HEK293 (cell line): ENCODE results near the gene TOPORS.
"Not testable (repeated sequence)": the region's sequence is repeated elsewhere in the genome, so short reads cannot be mapped to it uniquely, and the experiment has no call there.

ENCODE experiments used
- CTCF ChIA-PET: fragments of 350-600 bp; formaldehyde crosslinking; extraction: SDS; loops from one replicate; lab custom pipeline; 2021; ENCODE audit warnings: antibody characterized with exemption; lab: Yijun Ruan, JAX
- POLR2A ChIA-PET: fragments of 300-600 bp; formaldehyde crosslinking; extraction: SDS; loops from one replicate; lab custom pipeline; 2020; ENCODE audit warnings: antibody characterized with exemption, inconsistent platforms; lab: Yijun Ruan, JAX
- H3K27ac ChIP-seq: fragments of 200-500 bp; sonication (Bioruptor generic); 2 replicates; pipeline ENCODE4 v1.5.1; 2014; ENCODE audit warnings: low read depth, low read length, control low read depth, inconsistent platforms; ENCODE audit errors: extremely low read depth
- H3K36me3 ChIP-seq, 2 experiments: fragments of 200-500 bp in 1 of 2; sonication (Bioruptor generic) in 1 of 2; 1 replicate in 1 of 2; 2 replicates in 1 of 2; pipeline ENCODE4 v1.5.1; 2014 to 2017; ENCODE audit warnings: inconsistent platforms in 2 of 2, low read length in 2 of 2; ENCODE audit not compliant: control insufficient read depth in 2 of 2, insufficient read depth in 1 of 2
- H3K4me1 ChIP-seq: fragments of 200-500 bp; sonication (Bioruptor generic); 2 replicates; pipeline ENCODE4 v1.5.1; 2014; ENCODE audit warnings: mild to moderate bottlenecking, low read length, inconsistent platforms; ENCODE audit not compliant: control insufficient read depth, insufficient read depth
- H3K4me3 ChIP-seq: 2 replicates; pipeline ENCODE4 v1.5.1; 2011; ENCODE audit warnings: low read depth, mild to moderate bottlenecking, control low read depth, low read length, moderate library complexity
- H3K9me3 ChIP-seq: fragments of 200-500 bp; sonication (Bioruptor generic); 2 replicates; pipeline ENCODE4 v1.5.1; 2014; ENCODE audit warnings: low read depth, low read length, inconsistent platforms; ENCODE audit not compliant: control insufficient read depth, insufficient read depth
- BCL6B ChIP-seq: fragments of 450-650 bp; formaldehyde crosslinking; IDR thresholded peaks from 2 replicates; pipeline ENCODE4 v1.5.1; 2017; ENCODE audit warnings: missing biosample characterization, missing genetic modification characterization
- GLIS1 ChIP-seq: fragments of 450-650 bp; formaldehyde crosslinking; IDR thresholded peaks from 2 replicates; pipeline ENCODE4 v1.5.1; 2016; ENCODE audit warnings: missing biosample characterization, missing genetic modification characterization
- MEIS1 ChIP-seq: sonication (generic); formaldehyde crosslinking; IDR thresholded peaks from 2 replicates; pipeline ENCODE4 v1.8.1; 2022; ENCODE audit warnings: missing genetic modification reagents, mild to moderate bottlenecking, borderline replicate concordance
- MYNN ChIP-seq: fragments of 450-650 bp; formaldehyde crosslinking; IDR thresholded peaks from 2 replicates; pipeline ENCODE4 v1.5.1; 2016; ENCODE audit warnings: missing biosample characterization, missing genetic modification characterization, borderline replicate concordance
- OSR2 ChIP-seq: fragments of 450-650 bp; formaldehyde crosslinking; IDR thresholded peaks from 2 replicates; pipeline ENCODE4 v1.5.1; 2016; ENCODE audit warnings: missing biosample characterization, missing genetic modification characterization
- OVOL3 ChIP-seq: fragments of 450-650 bp; formaldehyde crosslinking; IDR thresholded peaks from 2 replicates; pipeline ENCODE4 v1.5.1; 2016; ENCODE audit warnings: missing biosample characterization, missing genetic modification characterization
- SP3 ChIP-seq: fragments of 450-650 bp; formaldehyde crosslinking; IDR thresholded peaks from 2 replicates; pipeline ENCODE4 v1.5.1; 2016; ENCODE audit warnings: missing biosample characterization, missing genetic modification characterization
- YY2 ChIP-seq: fragments of 450-650 bp; formaldehyde crosslinking; IDR thresholded peaks from 2 replicates; pipeline ENCODE4 v1.5.1; 2016; ENCODE audit warnings: missing biosample characterization, missing genetic modification characterization
- ZBTB11 ChIP-seq: fragments of 450-650 bp; formaldehyde crosslinking; conservative IDR thresholded peaks from 2 replicates; pipeline ENCODE4 v1.5.1; 2016; ENCODE audit warnings: low read depth, missing biosample characterization, missing genetic modification characterization
- ZBTB21 ChIP-seq: fragments of 450-650 bp; formaldehyde crosslinking; IDR thresholded peaks from 2 replicates; pipeline ENCODE4 v1.5.1; 2017; ENCODE audit warnings: missing biosample characterization, missing genetic modification characterization
- ZBTB44 ChIP-seq: fragments of 450-650 bp; IDR thresholded peaks from 2 replicates; pipeline ENCODE4 v1.5.1; 2018; ENCODE audit warnings: missing biosample characterization, mild to moderate bottlenecking, missing genetic modification characterization
- ZBTB48 ChIP-seq: fragments of 450-650 bp; formaldehyde crosslinking; IDR thresholded peaks from 2 replicates; pipeline ENCODE4 v1.5.1; 2016; ENCODE audit warnings: missing biosample characterization, missing genetic modification characterization
- ZEB2 ChIP-seq: fragments of 450-650 bp; formaldehyde crosslinking; IDR thresholded peaks from 2 replicates; pipeline ENCODE4 v1.5.1; 2016; ENCODE audit warnings: missing biosample characterization, missing genetic modification characterization
- ZNF114 ChIP-seq: fragments of 450-650 bp; formaldehyde crosslinking; IDR thresholded peaks from 2 replicates; pipeline ENCODE4 v1.5.0; 2017; ENCODE audit warnings: missing biosample characterization, missing genetic modification characterization
- ZNF121 ChIP-seq: fragments of 450-650 bp; formaldehyde crosslinking; IDR thresholded peaks from 2 replicates; pipeline ENCODE4 v1.5.1; 2016; ENCODE audit warnings: missing biosample characterization, missing genetic modification characterization
- ZNF157 ChIP-seq: fragments of 450-650 bp; formaldehyde crosslinking; IDR thresholded peaks from 2 replicates; pipeline ENCODE4 v1.5.1; 2016; ENCODE audit warnings: missing biosample characterization, missing genetic modification characterization
- ZNF335 ChIP-seq: fragments of 450-650 bp; formaldehyde crosslinking; conservative IDR thresholded peaks from 2 replicates; pipeline ENCODE4 v1.5.1; 2016; ENCODE audit warnings: missing biosample characterization, missing genetic modification characterization
- ZNF366 ChIP-seq: fragments of 450-650 bp; formaldehyde crosslinking; conservative IDR thresholded peaks from 2 replicates; pipeline ENCODE4 v1.5.1; 2016; ENCODE audit warnings: missing biosample characterization, missing genetic modification characterization
- ZNF624 ChIP-seq: fragments of 450-650 bp; formaldehyde crosslinking; IDR thresholded peaks from 2 replicates; pipeline ENCODE4 v1.5.1; 2017; ENCODE audit warnings: missing biosample characterization, missing genetic modification characterization
- ZNF76 ChIP-seq: fragments of 450-650 bp; formaldehyde crosslinking; IDR thresholded peaks from 2 replicates; pipeline ENCODE4; 2016; ENCODE audit warnings: low read depth, missing biosample characterization, missing genetic modification characterization, borderline replicate concordance
- ZNF777 ChIP-seq: fragments of 450-650 bp; formaldehyde crosslinking; IDR thresholded peaks from 2 replicates; pipeline ENCODE4 v1.5.1; 2017; ENCODE audit warnings: missing biosample characterization, missing genetic modification characterization, borderline replicate concordance
- ZNF843 ChIP-seq: fragments of 450-650 bp; formaldehyde crosslinking; IDR thresholded peaks from 2 replicates; pipeline ENCODE4 v1.5.1; 2016; ENCODE audit warnings: missing biosample characterization, missing genetic modification characterization
- ZSCAN18 ChIP-seq: fragments of 450-650 bp; formaldehyde crosslinking; IDR thresholded peaks from 2 replicates; pipeline ENCODE4 v1.5.1; 2016; ENCODE audit warnings: missing biosample characterization, missing genetic modification characterization
- ZSCAN30 ChIP-seq: fragments of 450-650 bp; IDR thresholded peaks from 2 replicates; pipeline ENCODE4 v1.5.1; 2018; ENCODE audit warnings: missing biosample characterization, mild to moderate bottlenecking, missing genetic modification characterization, moderate library complexity

The TOPORS gene

GRCh38 chr9:32550562-32551275 is 1.7 kb downstream of the TOPORS start (continued):
- TF ChIP-seq SP3 (tag by site-specific recombination), result peak; percentile 84
- TF ChIP-seq BCL6B (tag by site-specific recombination), result no peak
- TF ChIP-seq ZNF843 (tag by site-specific recombination), result no peak
- no peak for TF ChIP-seq ZBTB11 (tag by site-specific recombination)
- TF ChIP-seq ZEB2 (tag by site-specific recombination), result 0 out of 2 replicates have a peak, but pooled peaks have one; percentile 36
- TF ChIP-seq ZBTB21 (tag by site-specific recombination), result peak; percentile 83
- TF ChIP-seq ZNF114 (tag by site-specific recombination), result no peak
- TF ChIP-seq OVOL3, result no peak
- TF ChIP-seq ZNF777 (tag by site-specific recombination), result no peak
- TF ChIP-seq ZNF76, result peak; percentile 50; the same call in 1 of the 2 replicates
- no peak for TF ChIP-seq OSR2 (tag by site-specific recombination)
- TF ChIP-seq ZNF366 (tag by site-specific recombination), result no peak
- peak; percentile 100 for TF ChIP-seq ZNF121 (tag by site-specific recombination)

- Histone ChIP-seq H3K4me1 (0 out of 2 replicates have a peak, but pooled peaks cover 4% of the 10 kb centered on the region), H3K27ac (peak overlapping the region; percentile 71), H3K36me3 (peaks cover 0 to 18% of the 10 kb centered on the region in 2 experiments; a peak in 2 of 3 replicates), H3K9me3 (no peaks in the 10 kb centered on the region), H3K4me3 (peak overlapping the region; percentile 84)
- peak; percentile 33 for TF ChIP-seq ZNF335 (tag by site-specific recombination)
- no peak for TF ChIP-seq ZSCAN18 (tag by site-specific recombination)
- TF ChIP-seq MYNN (tag by site-specific recombination), result no peak
- TF ChIP-seq MEIS1 (CRISPR knock-in tag), result no peak
- no peak for TF ChIP-seq ZBTB44
- TF ChIP-seq YY2 (tag by site-specific recombination), result no peak
- no peak for TF ChIP-seq ZSCAN30 (tag by site-specific recombination)
- no peak for TF ChIP-seq ZNF157 (tag by site-specific recombination)
- TF ChIP-seq ZBTB48 (tag by site-specific recombination), result peak; percentile 41; the same call in 1 of the 2 replicates
- no peak for TF ChIP-seq GLIS1 (tag by site-specific recombination)
- no peak for TF ChIP-seq ZNF624 (tag by site-specific recombination)
- ChIA-PET POLR2A (interaction anchor here (0.6 to 3.4 kb wide), 12 partner anchors 14 to 475 kb away, joined by 3 to 36 read pairs (median 6); partner anchors contain the start of genes ACO1, DNAJA1 and RIGI), CTCF (interaction anchor here (1.1 to 7.4 kb wide), 7 partner anchors 11 to 171 kb away, joined by 3 to 44 read pairs (median 8); partner anchors contain the start of gene RIGI)
Observed at GRCh38 chr9:32550150-32550561, 2.2 kb downstream of the TOPORS start.

- POLR2A ChIA-PET, result not testable (repeated sequence)
Observed at GRCh38 chr9:32548213-32548612, 4.2 kb downstream of the TOPORS start.

More at GRCh38 chr9:32548213-32548612, 4.2 kb downstream of the TOPORS start:
- not testable (repeated sequence) for H3K27ac ChIP-seq, H3K4me1 ChIP-seq, H3K4me3 ChIP-seq, H3K9me3 ChIP-seq
- CTCF ChIA-PET, result interaction anchor here (1.8 to 7.4 kb wide), 3 partner anchors 22 to 169 kb away, joined by 8 to 44 read pairs (median 14); partner anchors contain the start of gene RIGI
- peaks cover 0 to 28% of the 10 kb centered on the region in 2 experiments; a peak in 2 of 3 replicates for H3K36me3 ChIP-seq
